HTERT RPE-1 (cell line): Measurements from ENCODE around the gene IDH3G.
"Not testable (repeated sequence)": the region's sequence is repeated elsewhere in the genome, so short reads cannot be mapped to it uniquely, and the experiment has no call there.

Experiments used
- in situ Hi-C: fragments of 300-500 bp; cut with MboI; formaldehyde crosslinking; loops from 4 replicates; pipeline ENCODE4 v1.14.3; 2020; ENCODE audit warnings: low sequenced_read_pairs

The IDH3G gene

GRCh38 chrX:153763298-153763932, 30.8 kb downstream of the IDH3G start:
- in situ Hi-C loops = no loop called here

- in situ Hi-C loops = no loop called here
These were observed 31.5 kb downstream of the IDH3G start for GRCh38 chrX:153762626-153763173.

GRCh38 chrX:153761863-153762262, 32.3 kb downstream of the IDH3G start:
- in situ Hi-C loops = no loop called here

- in situ Hi-C loops = no loop called here
These were observed 39.0 kb downstream of the IDH3G start for GRCh38 chrX:153755136-153755535.

- in situ Hi-C loops = no loop called here
These were observed 43.9 kb downstream of the IDH3G start for GRCh38 chrX:153750127-153750774.

- in situ Hi-C loops = not testable (repeated sequence)
These were observed 45.2 kb downstream of the IDH3G start for GRCh38 chrX:153749017-153749416.

- in situ Hi-C loops = not testable (repeated sequence)
These were observed 47.2 kb downstream of the IDH3G start for GRCh38 chrX:153746991-153747390.

- in situ Hi-C loops = no loop called here
These were observed 47.8 kb downstream of the IDH3G start for GRCh38 chrX:153746359-153746758.

- in situ Hi-C loops = not testable (repeated sequence)
These were observed 49.1 kb downstream of the IDH3G start for GRCh38 chrX:153745067-153745433.

- in situ Hi-C loops = no loop called here
These were observed 49.7 kb downstream of the IDH3G start for GRCh38 chrX:153744210-153745066.

GRCh38 chrX:153743468-153744209, 50.5 kb downstream of the IDH3G start:
- in situ Hi-C loops = not testable (repeated sequence)

- in situ Hi-C loops = not testable (repeated sequence)
These were observed 51.2 kb downstream of the IDH3G start for GRCh38 chrX:153742796-153743467.

- in situ Hi-C loops = not testable (repeated sequence)
These were observed 52.1 kb downstream of the IDH3G start for GRCh38 chrX:153742111-153742510.

GRCh38 chrX:153741446-153741845, 52.7 kb downstream of the IDH3G start:
- in situ Hi-C loops = no loop called here

GRCh38 chrX:153740631-153741222, 53.4 kb downstream of the IDH3G start:
- in situ Hi-C loops = no loop called here

- in situ Hi-C loops = no loop called here
These were observed 54.3 kb downstream of the IDH3G start for GRCh38 chrX:153739754-153740486.

GRCh38 chrX:153738056-153738605, 56.0 kb downstream of the IDH3G start:
- in situ Hi-C loops = no loop called here

- in situ Hi-C loops = no loop called here
These were observed 57.2 kb downstream of the IDH3G start for GRCh38 chrX:153736871-153737441.
